Stomach (tissue), 4 donors: ENCODE data around the gene ADAM12.

ENCODE experiments used
- CTCF ChIP-seq, 7 experiments: fragments of 450-650 bp in 4 of 7; fragments of 200-600 bp in 3 of 7; sonication (generic) in 3 of 7; IDR thresholded peaks; one replicate each; pipeline ENCODE4 v1.5.1; 2016 to 2019; ENCODE audit warnings: antibody characterized with exemption in 7 of 7, control low read depth in 2 of 7, mild to moderate bottlenecking in 1 of 7
- POLR2A ChIP-seq, 4 donors: fragments of 450-650 bp; IDR thresholded peaks; one replicate each; pipeline ENCODE4 v1.6.1; 2016; ENCODE audit warnings: antibody characterized with exemption in 4 of 4, control low read depth in 2 of 4, mild to moderate bottlenecking in 1 of 4, moderate library complexity in 1 of 4

GRCh38 chr10:126226988-126227761 is 161.1 kb downstream of the ADAM12 start:
- no peak for TF ChIP-seq CTCF (IDR thresholded peaks at IDR 0.05)
- no peak for TF ChIP-seq POLR2A (IDR thresholded peaks at IDR 0.05)
